H9 (cell line): ENCODE results near the gene MLLT3. TPM values are rescaled to one million over a fixed set of nuclear protein-coding genes. Genes with fewer than 3 reads are reported as not detected.

Experiments
- DNase-seq: peaks from one replicate; pipeline ENCODE4 v3.0.0-alpha.2; 2017
- H2AFZ ChIP-seq: one replicate; pipeline ENCODE4 v1.6.1; 2013; ENCODE audit warnings: mild to moderate bottlenecking, low read length, control low read depth, moderate library complexity
- H2AK5ac ChIP-seq: 2 replicates; pipeline ENCODE4 v1.6.1; 2013; ENCODE audit warnings: low read length, control low read depth, mixed read lengths; ENCODE audit not compliant: insufficient read length
- H2BK120ac ChIP-seq: one replicate; pipeline ENCODE4 v1.6.1; 2013; ENCODE audit warnings: low read depth, mild to moderate bottlenecking, low read length, control low read depth, inconsistent platforms; ENCODE audit not compliant: poor library complexity, severe bottlenecking
- H2BK12ac ChIP-seq: 2 replicates; pipeline ENCODE4 v1.6.1; 2013; ENCODE audit warnings: low read length, control low read depth, mixed read lengths, low read depth; ENCODE audit not compliant: insufficient read length
- H2BK15ac ChIP-seq: 2 replicates; pipeline ENCODE4 v1.6.1; 2013; ENCODE audit warnings: low read depth, low read length, control low read depth
- H2BK20ac ChIP-seq: one replicate; pipeline ENCODE4 v1.6.1; 2013; ENCODE audit warnings: low read depth, mild to moderate bottlenecking, low read length, control low read depth, inconsistent platforms; ENCODE audit not compliant: poor library complexity, severe bottlenecking
- H2BK5ac ChIP-seq: 2 replicates; pipeline ENCODE4 v1.6.1; 2013; ENCODE audit warnings: low read length, control low read depth, mixed read lengths; ENCODE audit not compliant: insufficient read length
- H3K14ac ChIP-seq: 2 replicates; pipeline ENCODE4 v1.6.1; 2013; ENCODE audit warnings: low read length, control low read depth; ENCODE audit not compliant: insufficient read depth
- H3K18ac ChIP-seq: 2 replicates; pipeline ENCODE4 v1.6.1; 2013; ENCODE audit warnings: low read depth, mild to moderate bottlenecking, mixed read lengths, low read length, control low read depth; ENCODE audit not compliant: insufficient read length
- H3K23ac ChIP-seq: 2 replicates; pipeline ENCODE4 v1.6.1; 2013; ENCODE audit warnings: low read length, control low read depth, mixed read lengths, low read depth; ENCODE audit not compliant: insufficient read length
- H3K23me2 ChIP-seq: 2 replicates; pipeline ENCODE4 v1.6.1; 2013; ENCODE audit warnings: low read depth, mild to moderate bottlenecking, mixed read lengths, low read length, control low read depth; ENCODE audit not compliant: insufficient read length, poor library complexity, severe bottlenecking
- H3K27ac ChIP-seq: 2 replicates; pipeline ENCODE4 v1.5.1; 2013; ENCODE audit warnings: low read length, control low read depth, mixed read lengths, low read depth; ENCODE audit not compliant: insufficient read length
- H3K27me3 ChIP-seq: 2 replicates; pipeline ENCODE4 v1.6.1; 2013; ENCODE audit warnings: low read length, control low read depth, inconsistent platforms; ENCODE audit not compliant: insufficient read depth
- H3K4ac ChIP-seq: 2 replicates; pipeline ENCODE4 v1.6.1; 2013; ENCODE audit warnings: low read depth, mild to moderate bottlenecking, control low read depth, inconsistent platforms, low read length, moderate library complexity
- H3K4me1 ChIP-seq: 2 replicates; pipeline ENCODE4 v1.6.1; 2013; ENCODE audit warnings: low read length, control low read depth, inconsistent platforms; ENCODE audit not compliant: insufficient read depth
- H3K4me2 ChIP-seq: 2 replicates; pipeline ENCODE4 v1.6.1; 2013; ENCODE audit warnings: low read length, control low read depth, mixed read lengths; ENCODE audit not compliant: insufficient read length, insufficient read depth
- H3K56ac ChIP-seq: 2 replicates; pipeline ENCODE4 v1.6.1; 2013; ENCODE audit warnings: low read depth, mild to moderate bottlenecking, mixed read lengths, low read length, control low read depth; ENCODE audit not compliant: insufficient read length
- H3K79me1 ChIP-seq: 2 replicates; pipeline ENCODE4 v1.6.1; 2013; ENCODE audit warnings: low read depth, mild to moderate bottlenecking, moderate library complexity, low read length, control low read depth, inconsistent platforms; ENCODE audit not compliant: insufficient read depth, poor library complexity, severe bottlenecking
- H3K79me2 ChIP-seq: 2 replicates; pipeline ENCODE4 v1.6.1; 2013; ENCODE audit warnings: low read length, control low read depth, inconsistent platforms; ENCODE audit not compliant: insufficient read depth
- H3K9ac ChIP-seq: 2 replicates; pipeline ENCODE4 v1.6.1; 2013; ENCODE audit warnings: low read length, control low read depth, mixed read lengths; ENCODE audit not compliant: insufficient read length; ENCODE audit errors: extremely low read depth
- H3K9me3 ChIP-seq: one replicate; pipeline ENCODE4 v1.6.1; 2013; ENCODE audit warnings: low read depth, low read length, inconsistent platforms; ENCODE audit not compliant: control insufficient read depth
- H3T11ph ChIP-seq: one replicate; pipeline ENCODE4 v1.6.1; 2013; ENCODE audit warnings: mild to moderate bottlenecking, low read length, control low read depth, inconsistent platforms
- H4K20me1 ChIP-seq: one replicate; pipeline ENCODE4 v1.6.1; 2013; ENCODE audit not compliant: control insufficient read depth, insufficient read length, insufficient read depth
- H4K5ac ChIP-seq: 2 replicates; pipeline ENCODE4 v1.6.1; 2013; ENCODE audit warnings: low read depth, mild to moderate bottlenecking, mixed read lengths, low read length, control low read depth; ENCODE audit not compliant: insufficient read length
- H4K8ac ChIP-seq: replicated peaks from 2 replicates; pipeline ENCODE4 v1.6.1; 2013; ENCODE audit warnings: low read length, control low read depth, mixed read lengths, low read depth; ENCODE audit not compliant: insufficient read length
- H4K91ac ChIP-seq: 2 replicates; pipeline ENCODE4 v1.6.1; 2013; ENCODE audit warnings: low read depth, mild to moderate bottlenecking, moderate library complexity, mixed read lengths, low read length, control low read depth; ENCODE audit not compliant: insufficient read length
- H3K27ac Mint-ChIP-seq, 3 experiments: 2 replicates in 2 of 3; 3 replicates in 1 of 3; pipeline ENCODE4 v1.8.0; 2020 to 2021; ENCODE audit warnings: mixed read lengths in 3 of 3, mild to moderate bottlenecking in 1 of 3, moderate library complexity in 1 of 3
- H3K27me3 Mint-ChIP-seq: 2 replicates; pipeline ENCODE4 v1.8.0; 2021; ENCODE audit warnings: low read depth, mild to moderate bottlenecking, moderate library complexity, mixed read lengths
- H3K36me3 Mint-ChIP-seq, 3 experiments: 2 replicates in 2 of 3; 3 replicates in 1 of 3; pipeline ENCODE4 v1.8.0; 2020 to 2021; ENCODE audit warnings: low read depth in 3 of 3, mixed read lengths in 3 of 3; ENCODE audit not compliant: insufficient read depth in 1 of 3
- H3K4me1 Mint-ChIP-seq, 2 experiments: 2 replicates each; pipeline ENCODE4 v1.8.0; 2020; ENCODE audit warnings: mixed read lengths in 2 of 2
- H3K4me3 Mint-ChIP-seq, 2 experiments: 2 replicates in 1 of 2; 3 replicates in 1 of 2; pipeline ENCODE4 v1.8.0; 2020 to 2021; ENCODE audit warnings: mild to moderate bottlenecking in 2 of 2, mixed read lengths in 2 of 2, moderate library complexity in 1 of 2
- H3K9me3 Mint-ChIP-seq, 2 experiments: 2 replicates in 1 of 2; 3 replicates in 1 of 2; pipeline ENCODE4 v1.8.0; 2020; ENCODE audit warnings: mild to moderate bottlenecking in 2 of 2, mixed read lengths in 2 of 2, moderate library complexity in 1 of 2
- CTCF ChIP-seq: fragments of 200-600 bp; sonication (generic); conservative IDR thresholded peaks from 3 replicates; pipeline ENCODE4 v1.8.0; 2021; ENCODE audit warnings: antibody characterized with exemption, mild to moderate bottlenecking
- WGBS: extraction: QIAGEN DNeasy Blood & Tissue Kit; methylation state at CpG from one replicate; pipeline ENCODE4 v1.1.7; 2013; ENCODE audit warnings: missing lambda C conversion rate, low lambda C conversion rate, mixed read lengths; ENCODE audit not compliant: insufficient read length; ENCODE audit errors: extremely low coverage; 5-methylcytosine and 5-hydroxymethylcytosine counted together
- total RNA-seq: library from RNA; stranded (reverse); gene quantifications from 2 replicates; pipeline ENCODE4 v1.2.1, GENCODE V29; 2021

Gene MLLT3
- total RNA-seq, 1 experiment from 2014 or later = 3.9 TPM

- H2BK12ac ChIP-seq = no peak overlapping the region
- H3K9ac ChIP-seq = no peak overlapping the region
- H3K27me3 Mint-ChIP-seq = no peaks in the 10 kb centered on the region
- H3K4me1 ChIP-seq = no peaks in the 10 kb centered on the region
- WGBS = no CpG with 5 or more reads among the region's 4 CpGs
- H3K27ac ChIP-seq = no peak overlapping the region
- no peak overlapping the region for H3K4me2 ChIP-seq
- no peak overlapping the region for H3K4me3 Mint-ChIP-seq
- no peak overlapping the region for H4K91ac ChIP-seq
- no peak overlapping the region for H2BK20ac ChIP-seq
- no peak overlapping the region for H3K18ac ChIP-seq
- H3K27ac Mint-ChIP-seq = no peak overlapping the region; a peak in 2 of 7 replicates
- no peak overlapping the region for H3K56ac ChIP-seq
- H3T11ph ChIP-seq = no peak overlapping the region
- no peak overlapping the region for H4K8ac ChIP-seq
- H3K9me3 ChIP-seq = no peaks in the 10 kb centered on the region
- no peak overlapping the region for H4K5ac ChIP-seq
- no peaks in the 10 kb centered on the region for H3K27me3 ChIP-seq
- no peak for DNase-seq
- H3K9me3 Mint-ChIP-seq = no peaks in the 10 kb centered on the region; a peak in 2 of 5 replicates
- H3K79me1 ChIP-seq = no peaks in the 10 kb centered on the region
- no peak overlapping the region for H2BK120ac ChIP-seq
- H2BK5ac ChIP-seq = no peak overlapping the region
- peaks cover 3 to 4% of the 10 kb centered on the region in 2 experiments for H3K4me1 Mint-ChIP-seq
- H3K4ac ChIP-seq = no peak overlapping the region
- no peak overlapping the region for H2AFZ ChIP-seq
- H3K23me2 ChIP-seq = no peaks in the 10 kb centered on the region
- H2AK5ac ChIP-seq = no peak overlapping the region
- H3K14ac ChIP-seq = no peak overlapping the region
- no peak for TF ChIP-seq CTCF
- no peak overlapping the region for H2BK15ac ChIP-seq
- no peaks in the 10 kb centered on the region for H3K79me2 ChIP-seq
- no peaks in the 10 kb centered on the region for H4K20me1 ChIP-seq
- H3K23ac ChIP-seq = no peak overlapping the region
- H3K36me3 Mint-ChIP-seq = no peaks in the 10 kb centered on the region
Measured at GRCh38 chr9:20363233-20363632, 259.1 kb downstream of the MLLT3 start.
